ENCODE results near the gene PDE4D. TPM values are rescaled to one million over a fixed set of nuclear protein-coding genes. Genes with fewer than 3 reads are reported as not detected.

The PDE4D gene
- total and polyA plus RNA-seq, 2 donors (not counting 3 experiments of a cell fraction or from before 2014, with no cell fraction given), result 34.5 to 51.2 TPM

DNA sequence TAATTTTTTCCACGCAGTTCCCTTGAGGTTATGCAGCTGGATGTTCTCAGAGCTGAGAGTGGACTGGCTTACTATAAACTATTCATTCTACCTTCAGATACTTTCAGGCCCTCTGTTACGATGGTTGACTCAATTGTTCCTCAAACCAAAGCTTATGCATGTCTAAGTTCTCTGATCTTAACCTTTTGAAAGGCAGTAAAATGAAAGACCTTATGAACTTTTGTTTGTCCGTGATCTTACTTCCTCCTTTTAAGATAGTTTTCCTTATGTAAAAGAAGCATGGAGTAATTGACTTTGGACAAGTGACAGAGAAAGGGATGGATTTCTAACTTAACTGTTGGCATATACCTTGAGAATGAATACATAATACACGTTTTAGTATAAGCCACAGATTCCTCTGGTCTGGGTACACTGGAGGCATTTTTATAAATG, 575.7 kb downstream of the PDE4D start:
- ChIA-PET CTCF (interaction anchor here (0.7 to 2.1 kb wide), 3 partner anchors 9 to 50 kb away, joined by 3 to 9 read pairs (median 7); no protein-coding TSS in a partner anchor), POLR2A (no interaction called here)
- no peak for FAIRE-seq
- H3K9me1 ChIP-seq (replicated peaks; ENCODE audit: control insufficient read depth, extremely low read depth, insufficient read depth, low read length), result no peaks in the 10 kb centered on the region
- dilution Hi-C loops (cut with MboI; ENCODE audit: extremely low pct_ligation_motif_present, low sequenced_read_pairs), result no loop called here
- no TSS peak for BruUV-seq (replicated peaks)
- no peak for DNase-seq (ENCODE audit: low read depth, low spot score)
- no peak for TF ChIP-seq MAX (IDR thresholded peaks at IDR 0.05; ENCODE audit: insufficient read depth, insufficient read length)
- no peak for TF ChIP-seq POLR2AphosphoS5 (IDR thresholded peaks at IDR 0.05; ENCODE audit: insufficient read depth, low read depth, low read length)
- TF ChIP-seq GATA2 (IDR thresholded peaks at IDR 0.05; ENCODE audit: insufficient read depth, insufficient read length, low read depth, low read length), result no peak
- no peak for TF ChIP-seq FOS (IDR thresholded peaks at IDR 0.05; ENCODE audit: borderline replicate concordance, insufficient read depth, low read length)
- no peak for TF ChIP-seq POLR2A (IDR thresholded peaks at IDR 0.05; ENCODE audit: low read depth, low read length)
- TF ChIP-seq JUN (IDR thresholded peaks at IDR 0.05; ENCODE audit: borderline replicate concordance, insufficient read depth, insufficient read length, low read depth), result no peak
- no peak for TF ChIP-seq EZH2 (IDR thresholded peaks at IDR 0.05; ENCODE audit: borderline replicate concordance, low read depth, low read length, severe bottlenecking)
- no peak for TF ChIP-seq MYC (IDR thresholded peaks at IDR 0.05; ENCODE audit: low read depth, low read length)
- no peak for TF ChIP-seq CTCF (IDR thresholded peaks at IDR 0.05; ENCODE audit: extremely low read depth in 1 of 2, insufficient read depth in 1 of 2, low read depth in 1 of 2, low read length in 2 of 2)
- no peaks in the 10 kb centered on the region for H3K79me2 ChIP-seq (ENCODE audit: control insufficient read depth, insufficient read depth, low read length)
- H3K4me1 ChIP-seq (ENCODE audit: control insufficient read depth, extremely low read depth, insufficient read depth, low read length), result no peaks in the 10 kb centered on the region
- no peaks in the 10 kb centered on the region for H4K20me1 ChIP-seq (replicated peaks; ENCODE audit: control insufficient read depth, extremely low read depth, insufficient read depth, low read length)
- no peaks in the 10 kb centered on the region for H3K36me3 ChIP-seq (ENCODE audit: control insufficient read depth in 2 of 2, extremely low read depth in 1 of 2, insufficient read depth in 2 of 2, low read length in 2 of 2)
- H3K9me3 ChIP-seq (replicated peaks; ENCODE audit: control insufficient read depth, insufficient read depth, low read length), result no peaks in the 10 kb centered on the region
- no peak overlapping the region for H3K4me2 ChIP-seq (ENCODE audit: insufficient read depth, low read length)
- H3K27me3 ChIP-seq (ENCODE audit: control insufficient read depth in 2 of 2, insufficient read depth in 2 of 2, low read length in 2 of 2), result no peaks in the 10 kb centered on the region
- no peak overlapping the region for H3K27ac ChIP-seq (ENCODE audit: insufficient read depth, low read depth, low read length)
- H3K4me3 ChIP-seq (replicated peaks in 1 of 3; ENCODE audit: insufficient read depth in 1 of 3, low read depth in 1 of 3, low read length in 3 of 3), result no peak overlapping the region
- no peak overlapping the region for H3K9ac ChIP-seq (replicated peaks; ENCODE audit: extremely low read depth, insufficient read depth, low read length)
- H2AFZ ChIP-seq (ENCODE audit: low read depth, low read length), result no peak overlapping the region
- intact Hi-C loops (cut with micrococcal nuclease), result no loop called here

Data from endothelial cell of umbilical vein (primary cell).